Measurements from ENCODE around the gene TAF1C. TPM values are rescaled to one million over a fixed set of nuclear protein-coding genes. Genes with fewer than 3 reads are reported as not detected.

Gene TAF1C
- total and polyA plus RNA-seq, 10 of the 15 experiments (the other 5 are each of a cell fraction or from before 2014, with no cell fraction given), result 0.98 to 40.1 (median 15.4) TPM

DNA sequence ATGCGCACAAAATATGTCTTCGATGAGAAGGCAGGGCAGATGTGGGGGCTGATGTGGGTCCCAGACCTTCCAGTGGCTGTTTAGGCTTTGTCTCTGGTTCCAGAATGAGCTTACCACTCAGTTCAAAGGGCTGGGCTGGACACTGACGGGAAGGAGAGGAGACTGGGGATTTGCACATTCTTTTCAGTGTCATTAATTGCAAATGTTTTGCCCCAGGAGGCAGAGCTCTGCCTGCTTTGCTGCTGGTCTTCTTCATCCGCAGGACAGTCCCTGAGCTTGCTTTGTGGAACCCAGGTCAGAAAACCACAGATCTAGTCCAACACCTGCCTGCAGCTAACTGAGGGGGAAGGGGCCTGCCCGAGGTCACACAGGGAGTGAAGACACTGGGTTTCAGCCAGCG, 32.1 kb upstream of the TAF1C start (continued):
- TF ChIP-seq, protein P1, sequence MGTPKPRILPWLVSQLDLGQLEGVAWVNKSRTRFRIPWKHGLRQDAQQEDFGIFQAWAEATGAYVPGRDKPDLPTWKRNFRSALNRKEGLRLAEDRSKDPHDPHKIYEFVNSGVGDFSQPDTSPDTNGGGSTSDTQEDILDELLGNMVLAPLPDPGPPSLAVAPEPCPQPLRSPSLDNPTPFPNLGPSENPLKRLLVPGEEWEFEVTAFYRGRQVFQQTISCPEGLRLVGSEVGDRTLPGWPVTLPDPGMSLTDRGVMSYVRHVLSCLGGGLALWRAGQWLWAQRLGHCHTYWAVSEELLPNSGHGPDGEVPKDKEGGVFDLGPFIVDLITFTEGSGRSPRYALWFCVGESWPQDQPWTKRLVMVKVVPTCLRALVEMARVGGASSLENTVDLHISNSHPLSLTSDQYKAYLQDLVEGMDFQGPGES (IDR thresholded peaks at IDR 0.05), result no peak
- TF ChIP-seq, protein P2, sequence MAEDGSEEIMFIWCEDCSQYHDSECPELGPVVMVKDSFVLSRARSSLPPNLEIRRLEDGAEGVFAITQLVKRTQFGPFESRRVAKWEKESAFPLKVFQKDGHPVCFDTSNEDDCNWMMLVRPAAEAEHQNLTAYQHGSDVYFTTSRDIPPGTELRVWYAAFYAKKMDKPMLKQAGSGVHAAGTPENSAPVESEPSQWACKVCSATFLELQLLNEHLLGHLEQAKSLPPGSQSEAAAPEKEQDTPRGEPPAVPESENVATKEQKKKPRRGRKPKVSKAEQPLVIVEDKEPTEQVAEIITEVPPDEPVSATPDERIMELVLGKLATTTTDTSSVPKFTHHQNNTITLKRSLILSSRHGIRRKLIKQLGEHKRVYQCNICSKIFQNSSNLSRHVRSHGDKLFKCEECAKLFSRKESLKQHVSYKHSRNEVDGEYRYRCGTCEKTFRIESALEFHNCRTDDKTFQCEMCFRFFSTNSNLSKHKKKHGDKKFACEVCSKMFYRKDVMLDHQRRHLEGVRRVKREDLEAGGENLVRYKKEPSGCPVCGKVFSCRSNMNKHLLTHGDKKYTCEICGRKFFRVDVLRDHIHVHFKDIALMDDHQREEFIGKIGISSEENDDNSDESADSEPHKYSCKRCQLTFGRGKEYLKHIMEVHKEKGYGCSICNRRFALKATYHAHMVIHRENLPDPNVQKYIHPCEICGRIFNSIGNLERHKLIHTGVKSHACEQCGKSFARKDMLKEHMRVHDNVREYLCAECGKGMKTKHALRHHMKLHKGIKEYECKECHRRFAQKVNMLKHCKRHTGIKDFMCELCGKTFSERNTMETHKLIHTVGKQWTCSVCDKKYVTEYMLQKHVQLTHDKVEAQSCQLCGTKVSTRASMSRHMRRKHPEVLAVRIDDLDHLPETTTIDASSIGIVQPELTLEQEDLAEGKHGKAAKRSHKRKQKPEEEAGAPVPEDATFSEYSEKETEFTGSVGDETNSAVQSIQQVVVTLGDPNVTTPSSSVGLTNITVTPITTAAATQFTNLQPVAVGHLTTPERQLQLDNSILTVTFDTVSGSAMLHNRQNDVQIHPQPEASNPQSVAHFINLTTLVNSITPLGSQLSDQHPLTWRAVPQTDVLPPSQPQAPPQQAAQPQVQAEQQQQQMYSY (CRISPR knock-in tag; IDR thresholded peaks at IDR 0.05), result no peak
- TF ChIP-seq, protein P3, sequence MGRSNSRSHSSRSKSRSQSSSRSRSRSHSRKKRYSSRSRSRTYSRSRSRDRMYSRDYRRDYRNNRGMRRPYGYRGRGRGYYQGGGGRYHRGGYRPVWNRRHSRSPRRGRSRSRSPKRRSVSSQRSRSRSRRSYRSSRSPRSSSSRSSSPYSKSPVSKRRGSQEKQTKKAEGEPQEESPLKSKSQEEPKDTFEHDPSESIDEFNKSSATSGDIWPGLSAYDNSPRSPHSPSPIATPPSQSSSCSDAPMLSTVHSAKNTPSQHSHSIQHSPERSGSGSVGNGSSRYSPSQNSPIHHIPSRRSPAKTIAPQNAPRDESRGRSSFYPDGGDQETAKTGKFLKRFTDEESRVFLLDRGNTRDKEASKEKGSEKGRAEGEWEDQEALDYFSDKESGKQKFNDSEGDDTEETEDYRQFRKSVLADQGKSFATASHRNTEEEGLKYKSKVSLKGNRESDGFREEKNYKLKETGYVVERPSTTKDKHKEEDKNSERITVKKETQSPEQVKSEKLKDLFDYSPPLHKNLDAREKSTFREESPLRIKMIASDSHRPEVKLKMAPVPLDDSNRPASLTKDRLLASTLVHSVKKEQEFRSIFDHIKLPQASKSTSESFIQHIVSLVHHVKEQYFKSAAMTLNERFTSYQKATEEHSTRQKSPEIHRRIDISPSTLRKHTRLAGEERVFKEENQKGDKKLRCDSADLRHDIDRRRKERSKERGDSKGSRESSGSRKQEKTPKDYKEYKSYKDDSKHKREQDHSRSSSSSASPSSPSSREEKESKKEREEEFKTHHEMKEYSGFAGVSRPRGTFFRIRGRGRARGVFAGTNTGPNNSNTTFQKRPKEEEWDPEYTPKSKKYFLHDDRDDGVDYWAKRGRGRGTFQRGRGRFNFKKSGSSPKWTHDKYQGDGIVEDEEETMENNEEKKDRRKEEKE (IDR thresholded peaks at IDR 0.05), result no peak
- TF ChIP-seq SUPT20H (IDR thresholded peaks at IDR 0.05; ENCODE audit: borderline replicate concordance, control insufficient read depth, low read depth, low read length) (no peak), LARP7 (IDR thresholded peaks at IDR 0.05) (no peak), SUZ12 (IDR thresholded peaks at IDR 0.05; ENCODE audit: unreplicated experiment) (no peak)
